ENCODE data around the gene C4orf46.

The C4orf46 gene

GRCh38 chr4:158649111-158649680 lies 22.5 kb downstream of the C4orf46 start:
- no peak for DNase-seq

GRCh38 chr4:158644760-158645159 lies 26.9 kb downstream of the C4orf46 start:
- DNase-seq, result no peak

GRCh38 chr4:158644356-158644755 lies 27.3 kb downstream of the C4orf46 start:
- no peak for DNase-seq

GRCh38 chr4:158636619-158637018 lies 35.1 kb downstream of the C4orf46 start:
- no peak for DNase-seq

- no peak for DNase-seq
These were observed 40.8 kb downstream of the C4orf46 start for GRCh38 chr4:158630893-158631292.

- no peak for DNase-seq
These were observed 46.1 kb downstream of the C4orf46 start for GRCh38 chr4:158625544-158625943.

GRCh38 chr4:158624889-158625478 lies 46.7 kb downstream of the C4orf46 start:
- DNase-seq, result peak; percentile 46

GRCh38 chr4:158622251-158622650 lies 49.4 kb downstream of the C4orf46 start:
- no peak for DNase-seq

- no peak for DNase-seq
These were observed 50.0 kb downstream of the C4orf46 start for GRCh38 chr4:158621729-158622128.

- DNase-seq, result no peak
These were observed 53.7 kb downstream of the C4orf46 start for GRCh38 chr4:158617956-158618355.
